ENCODE results near the gene MANSC1. TPM values are rescaled to one million over a fixed set of nuclear protein-coding genes. Genes with fewer than 3 reads are reported as not detected.

The MANSC1 gene
- total and polyA plus RNA-seq, 2 donors (not counting 3 experiments of a cell fraction or from before 2014, with no cell fraction given) = 37.0 to 65.0 TPM

- Histone ChIP-seq H3K9me3 (replicated peaks; ENCODE audit: control insufficient read depth, insufficient read depth, low read length) (no peaks in the 10 kb centered on the region), H4K20me1 (replicated peaks; ENCODE audit: control insufficient read depth, extremely low read depth, insufficient read depth, low read length) (no peaks in the 10 kb centered on the region), H3K4me1 (ENCODE audit: control insufficient read depth, extremely low read depth, insufficient read depth, low read length) (peaks cover 36% of the 10 kb centered on the region), H3K27ac (ENCODE audit: insufficient read depth, low read depth, low read length) (no peak overlapping the region), H3K36me3 (ENCODE audit: control insufficient read depth in 2 of 2, extremely low read depth in 1 of 2, insufficient read depth in 2 of 2, low read length in 2 of 2) (peaks cover 2 to 12% of the 10 kb centered on the region in 2 experiments), H3K4me3 (replicated peaks in 1 of 3; ENCODE audit: insufficient read depth in 1 of 3, low read depth in 1 of 3, low read length in 3 of 3) (no peak overlapping the region), H3K9ac (replicated peaks; ENCODE audit: extremely low read depth, insufficient read depth, low read length) (no peak overlapping the region), H2AFZ (ENCODE audit: low read depth, low read length) (no peak overlapping the region), H3K79me2 (ENCODE audit: control insufficient read depth, insufficient read depth, low read length) (peaks cover 44% of the 10 kb centered on the region), H3K9me1 (replicated peaks; ENCODE audit: control insufficient read depth, extremely low read depth, insufficient read depth, low read length) (no peaks in the 10 kb centered on the region), H3K27me3 (ENCODE audit: control insufficient read depth in 2 of 2, insufficient read depth in 2 of 2, low read length in 2 of 2) (no peaks in the 10 kb centered on the region), H3K4me2 (ENCODE audit: insufficient read depth, low read length) (no peak overlapping the region)
- dilution Hi-C loops (cut with MboI; ENCODE audit: extremely low pct_ligation_motif_present, low sequenced_read_pairs) (loop anchor here (25.0 kb wide), 1 partner anchor 244 kb away; no protein-coding TSS in a partner anchor), intact Hi-C loops (cut with micrococcal nuclease) (loop anchor here (5.0 kb wide), 1 partner anchor 779 kb away; no protein-coding TSS in a partner anchor)
- no peak for TF ChIP-seq POLR2AphosphoS5 (IDR thresholded peaks at IDR 0.05; ENCODE audit: insufficient read depth, low read depth, low read length)
- TF ChIP-seq FOS (IDR thresholded peaks at IDR 0.05; ENCODE audit: borderline replicate concordance, insufficient read depth, low read length) = no peak
- no peak for TF ChIP-seq GATA2 (IDR thresholded peaks at IDR 0.05; ENCODE audit: insufficient read depth, insufficient read length, low read depth, low read length)
- no peak for TF ChIP-seq EZH2 (IDR thresholded peaks at IDR 0.05; ENCODE audit: borderline replicate concordance, low read depth, low read length, severe bottlenecking)
- no peak for TF ChIP-seq MYC (IDR thresholded peaks at IDR 0.05; ENCODE audit: low read depth, low read length)
- no peak for TF ChIP-seq POLR2A (IDR thresholded peaks at IDR 0.05; ENCODE audit: low read depth, low read length)
- no peak for TF ChIP-seq JUN (IDR thresholded peaks at IDR 0.05; ENCODE audit: borderline replicate concordance, insufficient read depth, insufficient read length, low read depth)
- no peak for TF ChIP-seq MAX (IDR thresholded peaks at IDR 0.05; ENCODE audit: insufficient read depth, insufficient read length)
- no peak for TF ChIP-seq CTCF (IDR thresholded peaks at IDR 0.05; ENCODE audit: extremely low read depth in 1 of 2, insufficient read depth in 1 of 2, low read depth in 1 of 2, low read length in 2 of 2)
- ChIA-PET POLR2A (no interaction called here), CTCF (interaction anchor here (1.3 to 7.2 kb wide), 3 partner anchors 11 to 249 kb away, joined by 4 to 155 read pairs (median 4); partner anchors contain the start of gene BORCS5)
- DNase-seq (ENCODE audit: low read depth, low spot score) (no peak), FAIRE-seq (no peak)
- no TSS peak for BruUV-seq (replicated peaks)
Observed at GRCh38 chr12:12331244-12331771, 18.7 kb downstream of the MANSC1 start.

All from endothelial cell of umbilical vein (primary cell).